Brain microvascular endothelial cell (primary cell): ENCODE results near the gene MMP13.
A peak's percentile ranks its signal among the peaks of the same experiment; 100 is the strongest.

Experiments
- DNase-seq: peaks from one replicate; pipeline ENCODE4 v3.0.0-alpha.2; 2020
- H3K27ac ChIP-seq: fragments of 250-450 bp; sonication (Bioruptor Pico); 2 replicates; pipeline ENCODE4 v1.5.1; 2020; ENCODE audit warnings: mild to moderate bottlenecking, moderate library complexity
- H3K27me3 ChIP-seq: fragments of 250-450 bp; sonication (Bioruptor Pico); replicated peaks from 2 replicates; pipeline ENCODE4 v1.5.1; 2020; ENCODE audit warnings: mild to moderate bottlenecking
- H3K36me3 ChIP-seq: fragments of 250-450 bp; sonication (Bioruptor Pico); replicated peaks from 2 replicates; pipeline ENCODE4 v1.5.1; 2020; ENCODE audit warnings: mild to moderate bottlenecking
- H3K4me3 ChIP-seq: 2 replicates; pipeline ENCODE4 v1.5.1; 2011; ENCODE audit warnings: low read depth, mild to moderate bottlenecking, control low read depth, low read length, moderate library complexity
- CTCF ChIP-seq: IDR thresholded peaks from 2 replicates; pipeline ENCODE4 v1.5.1; 2011; ENCODE audit warnings: low read depth, mild to moderate bottlenecking, moderate library complexity, low read length, control low read depth, inconsistent platforms; ENCODE audit errors: missing control alignments
- in situ Hi-C: cut with HindIII; loops from 2 replicates; pipeline ENCODE4 v1.10.0; 2017; ENCODE audit warnings: low sequenced_read_pairs, low pct_ligation_motif_present

MMP13 gene

GRCh38 chr11:102921587-102922220 is 33.8 kb downstream of the MMP13 start:
- DNase-seq, result no peak
- in situ Hi-C loops, result no loop called here
- Histone ChIP-seq H3K27me3 (no peaks in the 10 kb centered on the region), H3K27ac (no peak overlapping the region), H3K4me3 (no peak overlapping the region), H3K36me3 (no peaks in the 10 kb centered on the region)
- no peak for TF ChIP-seq CTCF

GRCh38 chr11:102920118-102920684 is 35.3 kb downstream of the MMP13 start:
- no peak for DNase-seq
- no peak overlapping the region for H3K27ac ChIP-seq
- TF ChIP-seq CTCF, result no peak
- in situ Hi-C loops, result no loop called here
- no peaks in the 10 kb centered on the region for H3K36me3 ChIP-seq
- no peaks in the 10 kb centered on the region for H3K27me3 ChIP-seq
- no peak overlapping the region for H3K4me3 ChIP-seq

- in situ Hi-C loops, result no loop called here
- no peaks in the 10 kb centered on the region for H3K36me3 ChIP-seq
- no peak overlapping the region for H3K27ac ChIP-seq
- no peak for DNase-seq
- no peak overlapping the region for H3K4me3 ChIP-seq
- no peaks in the 10 kb centered on the region for H3K27me3 ChIP-seq
- TF ChIP-seq CTCF, result no peak
Measured at GRCh38 chr11:102915044-102915375, 40.5 kb downstream of the MMP13 start.

DNA sequence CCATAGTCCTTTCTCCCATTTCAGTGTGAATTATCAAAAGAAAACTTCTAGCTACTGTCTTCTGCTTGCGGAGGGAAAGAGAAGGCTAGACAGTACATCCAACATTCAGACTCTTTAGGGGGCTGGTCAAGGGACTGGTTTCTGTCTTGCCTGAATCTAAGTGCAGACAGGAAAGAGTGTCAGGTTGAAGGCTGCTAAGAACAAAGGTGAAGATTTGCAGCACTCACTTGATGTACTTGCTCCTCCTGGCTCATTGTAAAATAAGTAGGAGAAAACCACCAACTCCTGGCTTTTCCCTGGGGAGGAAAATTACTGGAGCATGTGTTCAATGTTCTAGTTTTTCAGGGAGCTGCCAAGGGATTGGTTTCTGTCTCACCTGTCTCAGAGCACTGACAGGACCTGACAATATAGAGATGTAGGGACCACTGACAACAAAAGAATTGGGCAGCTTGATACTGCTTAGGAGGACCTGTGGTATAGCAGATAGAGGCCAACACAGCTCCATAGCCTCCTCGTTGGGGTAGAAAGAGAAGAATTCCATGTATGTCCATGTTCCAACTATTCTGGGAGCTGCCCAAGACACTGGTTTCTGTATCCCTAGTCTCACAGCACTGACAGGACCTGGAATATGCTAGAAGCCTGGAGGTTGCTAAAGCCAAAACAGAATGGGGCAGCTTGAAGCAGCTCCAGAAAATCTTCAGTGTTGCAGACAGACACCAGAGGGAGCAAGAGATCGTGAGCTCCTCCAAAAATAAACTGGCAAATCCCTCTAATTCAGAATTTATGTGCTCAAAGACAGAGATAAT is 41.1 kb downstream of the MMP13 start:
- in situ Hi-C loops, result no loop called here

DNA sequence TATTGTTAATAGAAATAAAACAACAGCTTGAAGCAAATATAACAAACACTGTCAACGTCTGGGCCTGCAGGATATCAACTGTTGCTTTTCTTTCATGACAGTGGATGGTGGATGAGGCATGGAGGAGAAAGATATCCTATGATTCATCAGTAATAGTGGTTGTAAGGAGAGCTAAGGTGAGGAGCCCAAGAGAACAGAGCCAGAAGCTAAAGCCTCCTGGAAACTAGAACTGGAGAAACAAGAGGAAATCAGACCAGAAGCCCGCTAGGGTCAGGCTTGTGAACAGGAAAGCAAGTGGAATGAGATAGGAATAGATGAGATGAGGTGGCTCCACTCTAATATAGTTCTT is 43.1 kb downstream of the MMP13 start:
- Histone ChIP-seq H3K27ac (no peak overlapping the region), H3K4me3 (no peak overlapping the region), H3K36me3 (no peaks in the 10 kb centered on the region), H3K27me3 (no peaks in the 10 kb centered on the region)
- TF ChIP-seq CTCF, result no peak
- in situ Hi-C loops, result no loop called here
- no peak for DNase-seq

More for the DNA sequence above, 41.1 kb downstream of the MMP13 start:
- peak; percentile 86 for TF ChIP-seq CTCF
- peak; percentile 33 for DNase-seq
- no peaks in the 10 kb centered on the region for H3K36me3 ChIP-seq
- no peak overlapping the region for H3K4me3 ChIP-seq
- H3K27me3 ChIP-seq, result no peaks in the 10 kb centered on the region
- no peak overlapping the region for H3K27ac ChIP-seq
